Liver (tissue), 3 donors: ENCODE measurements around the gene BTBD9.

Source experiments
- ATF3 ChIP-seq: IDR thresholded peaks from 2 replicates; pipeline ENCODE4 v1.6.1; 2016; ENCODE audit warnings: antibody characterized with exemption
- CTCF ChIP-seq: fragments of 150-350 bp; IDR thresholded peaks from 2 replicates; pipeline ENCODE4 v1.5.1; 2017; ENCODE audit warnings: improper control_type of control experiment, low read depth, low read length; ENCODE audit not compliant: missing input control
- EGR1 ChIP-seq, 2 donors: IDR thresholded peaks; 2 replicates each; pipeline ENCODE4 v1.6.1; 2016 to 2018; ENCODE audit warnings: antibody characterized with exemption in 2 of 2, low read depth in 2 of 2
- FOXA1 ChIP-seq: IDR thresholded peaks from 2 replicates; pipeline ENCODE4 v1.6.1; 2016; ENCODE audit warnings: antibody characterized with exemption
- FOXA2 ChIP-seq: IDR thresholded peaks from 2 replicates; pipeline ENCODE4 v1.6.1; 2016; ENCODE audit warnings: antibody characterized with exemption
- JUND ChIP-seq, 2 donors: IDR thresholded peaks; 2 replicates each; pipeline ENCODE4 v1.6.1; 2016; ENCODE audit warnings: antibody characterized with exemption in 2 of 2
- MAX ChIP-seq: IDR thresholded peaks from 2 replicates; pipeline ENCODE4 v1.6.1; 2016; ENCODE audit warnings: antibody characterized with exemption
- NR2F2 ChIP-seq: IDR thresholded peaks from 2 replicates; pipeline ENCODE4 v1.6.1; 2016; ENCODE audit warnings: antibody characterized with exemption
- RAD21 ChIP-seq, 2 donors: IDR thresholded peaks; 2 replicates each; pipeline ENCODE4 v1.6.1; 2016; ENCODE audit warnings: antibody characterized with exemption in 2 of 2, mild to moderate bottlenecking in 2 of 2
- REST ChIP-seq: IDR thresholded peaks from 2 replicates; pipeline ENCODE4 v1.6.1; 2016; ENCODE audit warnings: antibody characterized with exemption, mild to moderate bottlenecking
- RXRA ChIP-seq, 2 donors: IDR thresholded peaks; 2 replicates each; pipeline ENCODE4 v1.6.1; 2017 to 2018; ENCODE audit warnings: antibody characterized with exemption in 2 of 2, mild to moderate bottlenecking in 1 of 2
- SP1 ChIP-seq: IDR thresholded peaks from 2 replicates; pipeline ENCODE4 v1.6.1; 2018; ENCODE audit warnings: antibody characterized with exemption, mild to moderate bottlenecking
- YY1 ChIP-seq: IDR thresholded peaks from 2 replicates; pipeline ENCODE4 v1.6.1; 2016; ENCODE audit warnings: antibody characterized with exemption, mild to moderate bottlenecking
- donor health status: healthy.
- donor health status: healthy.

- no peak for TF ChIP-seq FOXA1
- no peak for TF ChIP-seq CTCF
- no peak for TF ChIP-seq JUND (IDR thresholded peaks at IDR 0.05)
- no peak for TF ChIP-seq MAX
- no peak for TF ChIP-seq RXRA (IDR thresholded peaks at IDR 0.05)
- no peak for TF ChIP-seq FOXA2
- no peak for TF ChIP-seq SP1
- no peak for TF ChIP-seq NR2F2
- no peak for TF ChIP-seq REST
- TF ChIP-seq YY1 = no peak
- no peak for TF ChIP-seq EGR1 (IDR thresholded peaks at IDR 0.05; ENCODE audit: low read depth in 2 of 2)
- TF ChIP-seq RAD21 (IDR thresholded peaks at IDR 0.05) = no peak
- no peak for TF ChIP-seq ATF3
Observed at GRCh38 chr6:38177882-38178583, 461.7 kb downstream of the BTBD9 start.
